Liver (tissue), 9 donors: ENCODE data around the gene POPDC2. TPM values are rescaled to one million over a fixed set of nuclear protein-coding genes. Genes with fewer than 3 reads are reported as not detected.
"Not testable (repeated sequence)": the region's sequence is repeated elsewhere in the genome, so short reads cannot be mapped to it uniquely, and the experiment has no call there.

Source experiments
- DNase-seq: peaks from one replicate; pipeline ENCODE4 v3.0.0-alpha.2; 2017; ENCODE audit warnings: low spot score
- H3K27ac ChIP-seq, 2 donors: one replicate each; pipeline ENCODE4 v1.7.0; 2013; ENCODE audit warnings: inconsistent platforms in 2 of 2, low read length in 2 of 2, control low read depth in 1 of 2, low read depth in 1 of 2, mild to moderate bottlenecking in 1 of 2
- H3K27me3 ChIP-seq, 4 donors: one replicate each; pipeline versions ENCODE4 v1.6.1 to v1.7.0; 2013; ENCODE audit warnings: low read length in 3 of 4, inconsistent platforms in 1 of 4, mild to moderate bottlenecking in 1 of 4, moderate library complexity in 1 of 4; ENCODE audit not compliant: control insufficient read depth in 4 of 4, insufficient read depth in 4 of 4
- H3K36me3 ChIP-seq, 4 donors: one replicate each; pipeline versions ENCODE4 v1.6.1 to v1.7.0; 2013; ENCODE audit warnings: low read length in 3 of 4, mild to moderate bottlenecking in 3 of 4, low read depth in 1 of 4, moderate library complexity in 1 of 4; ENCODE audit not compliant: control insufficient read depth in 4 of 4, insufficient read depth in 3 of 4
- H3K4me1 ChIP-seq, 4 donors: one replicate each; pipeline versions ENCODE4 v1.6.1 to v1.7.0; 2013; ENCODE audit warnings: low read length in 3 of 4, mild to moderate bottlenecking in 3 of 4, moderate library complexity in 1 of 4; ENCODE audit not compliant: control insufficient read depth in 4 of 4, insufficient read depth in 4 of 4
- H3K4me3 ChIP-seq, 3 donors: one replicate each; pipeline versions ENCODE4 v1.6.1 to v1.7.0; 2013; ENCODE audit warnings: low read length in 3 of 3, control low read depth in 1 of 3, low read depth in 1 of 3, mild to moderate bottlenecking in 1 of 3
- H3K9ac ChIP-seq, 2 donors: one replicate each; pipeline ENCODE4 v1.7.0; 2013; ENCODE audit warnings: low read length in 2 of 2, mild to moderate bottlenecking in 2 of 2, moderate library complexity in 2 of 2, control low read depth in 1 of 2, low read depth in 1 of 2
- H3K9me3 ChIP-seq, 4 donors: one replicate each; pipeline versions ENCODE4 v1.6.1 to v1.7.0; 2013; ENCODE audit warnings: low read length in 3 of 4; ENCODE audit not compliant: control insufficient read depth in 4 of 4
- FOXA1 ChIP-seq: IDR thresholded peaks from 2 replicates; pipeline ENCODE4 v1.6.1; 2016; ENCODE audit warnings: antibody characterized with exemption
- FOXA2 ChIP-seq: IDR thresholded peaks from 2 replicates; pipeline ENCODE4 v1.6.1; 2016; ENCODE audit warnings: antibody characterized with exemption
- GABPA ChIP-seq, 2 donors: IDR thresholded peaks in 1 of 2; conservative IDR thresholded peaks in 1 of 2; 2 replicates each; pipeline ENCODE4 v1.6.1; 2016; ENCODE audit warnings: antibody characterized with exemption in 2 of 2, mild to moderate bottlenecking in 1 of 2, moderate library complexity in 1 of 2
- HNF4G ChIP-seq: IDR thresholded peaks from 2 replicates; pipeline ENCODE4 v1.6.1; 2016; ENCODE audit warnings: antibody characterized with exemption
- JUND ChIP-seq, 2 donors: IDR thresholded peaks; 2 replicates each; pipeline ENCODE4 v1.6.1; 2016; ENCODE audit warnings: antibody characterized with exemption in 2 of 2
- TAF1 ChIP-seq: conservative IDR thresholded peaks from 2 replicates; pipeline ENCODE4 v1.6.1; 2016; ENCODE audit warnings: antibody characterized with exemption, mild to moderate bottlenecking
- WGBS: extraction: QIAGEN DNeasy Blood & Tissue Kit; methylation state at CpG from one replicate; pipeline ENCODE4 v1.1.7; 2013; 5-methylcytosine and 5-hydroxymethylcytosine counted together
- polyA plus RNA-seq, 2 donors: library from polyadenylated mRNA; stranded (reverse) in 1 of 2; unstranded in 1 of 2; fragments of 200-250 nt in 1 of 2; fragments of >200 nt in 1 of 2; fragmentation: Nextera tagmentation in 1 of 2; extraction: Ambion mirVana in 1 of 2; gene quantifications; one replicate each; pipeline versions ENCODE4 v1.2.1 to v1.2.3, GENCODE V29; 2013 to 2015
- total RNA-seq, 2 donors: library from RNA; depleted of rRNA; stranded (reverse); fragments of >200 nt; gene quantifications; one replicate each; pipeline ENCODE4 v1.2.3, GENCODE V29; 2014
- TF ChIP-seq, protein P1 (sequence below): fragments of 150-350 bp; IDR thresholded peaks from 2 replicates; pipeline ENCODE4 v1.5.1; 2017; ENCODE audit warnings: improper control_type of control experiment, low read depth, low read length; ENCODE audit not compliant: missing input control
- TF ChIP-seq, protein P2 (sequence below): IDR thresholded peaks from 2 replicates; pipeline ENCODE4 v1.6.1; 2016; ENCODE audit warnings: antibody characterized with exemption, mild to moderate bottlenecking
- TF ChIP-seq, protein P3 (sequence below): IDR thresholded peaks from 2 replicates; pipeline ENCODE4 v1.6.1; 2016; ENCODE audit warnings: antibody characterized with exemption
- donor health status: healthy.
- donor health status: healthy.
- donor health status: healthy.
- donor health status: healthy.
- donor health status: healthy.

Gene POPDC2
- total and polyA plus RNA-seq, 4 donors, result 0.16 to 1.1 (median 0.46) TPM

DNA sequence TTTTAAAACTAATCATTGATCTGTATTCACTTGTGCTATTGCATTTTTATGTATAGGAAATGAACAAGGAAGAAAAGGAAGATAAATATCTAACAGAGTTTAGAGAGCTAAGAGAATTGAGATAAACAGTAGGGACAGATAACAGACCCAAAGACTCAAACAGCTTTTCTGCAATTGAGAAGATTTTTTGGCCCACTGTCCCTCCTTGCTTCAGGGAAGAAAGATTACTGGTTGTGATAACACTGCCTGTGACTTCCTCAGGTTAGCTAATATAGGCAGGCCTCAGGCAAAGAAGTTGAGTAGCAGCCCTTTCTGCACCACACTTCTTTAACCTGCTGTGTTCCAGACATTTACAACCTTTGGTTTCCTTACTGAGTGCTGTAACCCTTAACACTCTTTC is 19.5 kb upstream of the POPDC2 start:
- Histone ChIP-seq H3K27ac (no peak overlapping the region), H3K9me3 (no peaks in the 10 kb centered on the region), H3K9ac (no peak overlapping the region), H3K36me3 (peaks cover 0 to 2% (median 0%) of the 10 kb centered on the region in 4 donors), H3K4me1 (peaks cover 0 to 20% (median 14%) of the 10 kb centered on the region in 4 donors), H3K4me3 (no peak overlapping the region), H3K27me3 (no peaks in the 10 kb centered on the region)
- TF ChIP-seq, protein P1, sequence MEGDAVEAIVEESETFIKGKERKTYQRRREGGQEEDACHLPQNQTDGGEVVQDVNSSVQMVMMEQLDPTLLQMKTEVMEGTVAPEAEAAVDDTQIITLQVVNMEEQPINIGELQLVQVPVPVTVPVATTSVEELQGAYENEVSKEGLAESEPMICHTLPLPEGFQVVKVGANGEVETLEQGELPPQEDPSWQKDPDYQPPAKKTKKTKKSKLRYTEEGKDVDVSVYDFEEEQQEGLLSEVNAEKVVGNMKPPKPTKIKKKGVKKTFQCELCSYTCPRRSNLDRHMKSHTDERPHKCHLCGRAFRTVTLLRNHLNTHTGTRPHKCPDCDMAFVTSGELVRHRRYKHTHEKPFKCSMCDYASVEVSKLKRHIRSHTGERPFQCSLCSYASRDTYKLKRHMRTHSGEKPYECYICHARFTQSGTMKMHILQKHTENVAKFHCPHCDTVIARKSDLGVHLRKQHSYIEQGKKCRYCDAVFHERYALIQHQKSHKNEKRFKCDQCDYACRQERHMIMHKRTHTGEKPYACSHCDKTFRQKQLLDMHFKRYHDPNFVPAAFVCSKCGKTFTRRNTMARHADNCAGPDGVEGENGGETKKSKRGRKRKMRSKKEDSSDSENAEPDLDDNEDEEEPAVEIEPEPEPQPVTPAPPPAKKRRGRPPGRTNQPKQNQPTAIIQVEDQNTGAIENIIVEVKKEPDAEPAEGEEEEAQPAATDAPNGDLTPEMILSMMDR, result no peak
- TF ChIP-seq HNF4G (no peak), FOXA2 (no peak), GABPA (IDR thresholded peaks at IDR 0.05 in 1 of 2, conservative IDR thresholded peaks at IDR 0.05 in 1 of 2) (no peak), FOXA1 (no peak), JUND (IDR thresholded peaks at IDR 0.05) (no peak)
- TF ChIP-seq, protein P2, sequence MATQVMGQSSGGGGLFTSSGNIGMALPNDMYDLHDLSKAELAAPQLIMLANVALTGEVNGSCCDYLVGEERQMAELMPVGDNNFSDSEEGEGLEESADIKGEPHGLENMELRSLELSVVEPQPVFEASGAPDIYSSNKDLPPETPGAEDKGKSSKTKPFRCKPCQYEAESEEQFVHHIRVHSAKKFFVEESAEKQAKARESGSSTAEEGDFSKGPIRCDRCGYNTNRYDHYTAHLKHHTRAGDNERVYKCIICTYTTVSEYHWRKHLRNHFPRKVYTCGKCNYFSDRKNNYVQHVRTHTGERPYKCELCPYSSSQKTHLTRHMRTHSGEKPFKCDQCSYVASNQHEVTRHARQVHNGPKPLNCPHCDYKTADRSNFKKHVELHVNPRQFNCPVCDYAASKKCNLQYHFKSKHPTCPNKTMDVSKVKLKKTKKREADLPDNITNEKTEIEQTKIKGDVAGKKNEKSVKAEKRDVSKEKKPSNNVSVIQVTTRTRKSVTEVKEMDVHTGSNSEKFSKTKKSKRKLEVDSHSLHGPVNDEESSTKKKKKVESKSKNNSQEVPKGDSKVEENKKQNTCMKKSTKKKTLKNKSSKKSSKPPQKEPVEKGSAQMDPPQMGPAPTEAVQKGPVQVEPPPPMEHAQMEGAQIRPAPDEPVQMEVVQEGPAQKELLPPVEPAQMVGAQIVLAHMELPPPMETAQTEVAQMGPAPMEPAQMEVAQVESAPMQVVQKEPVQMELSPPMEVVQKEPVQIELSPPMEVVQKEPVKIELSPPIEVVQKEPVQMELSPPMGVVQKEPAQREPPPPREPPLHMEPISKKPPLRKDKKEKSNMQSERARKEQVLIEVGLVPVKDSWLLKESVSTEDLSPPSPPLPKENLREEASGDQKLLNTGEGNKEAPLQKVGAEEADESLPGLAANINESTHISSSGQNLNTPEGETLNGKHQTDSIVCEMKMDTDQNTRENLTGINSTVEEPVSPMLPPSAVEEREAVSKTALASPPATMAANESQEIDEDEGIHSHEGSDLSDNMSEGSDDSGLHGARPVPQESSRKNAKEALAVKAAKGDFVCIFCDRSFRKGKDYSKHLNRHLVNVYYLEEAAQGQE, result no peak
- TF ChIP-seq, protein P3, sequence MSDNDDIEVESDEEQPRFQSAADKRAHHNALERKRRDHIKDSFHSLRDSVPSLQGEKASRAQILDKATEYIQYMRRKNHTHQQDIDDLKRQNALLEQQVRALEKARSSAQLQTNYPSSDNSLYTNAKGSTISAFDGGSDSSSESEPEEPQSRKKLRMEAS, result no peak
- no peak for DNase-seq

DNA sequence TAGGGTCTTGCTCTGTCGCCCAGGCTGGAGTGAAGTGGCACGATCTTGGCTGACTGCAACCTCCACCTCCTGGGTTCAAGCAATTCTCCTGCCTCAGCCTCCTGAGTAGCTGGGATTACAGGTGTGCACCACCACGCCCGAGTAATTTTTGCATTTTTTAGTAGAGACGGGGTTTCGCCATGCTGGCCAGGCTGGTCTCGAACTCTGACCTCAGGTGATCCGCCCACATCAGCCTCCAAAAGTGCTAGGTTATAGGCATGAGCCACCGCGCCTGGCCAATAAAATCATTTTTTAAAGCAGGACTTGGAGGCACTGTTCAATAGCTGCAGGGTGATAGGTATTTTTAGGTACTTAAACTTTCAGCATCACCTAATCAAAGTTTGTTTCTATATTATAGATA is 17.8 kb upstream of the POPDC2 start:
- not testable (repeated sequence) for H3K27me3 ChIP-seq, DNase-seq, H3K9ac ChIP-seq, H3K4me3 ChIP-seq, H3K9me3 ChIP-seq, H3K27ac ChIP-seq
- Histone ChIP-seq H3K4me1 (peaks cover 0 to 20% (median 14%) of the 10 kb centered on the region in 4 donors), H3K36me3 (peaks cover 5 to 12% (median 8%) of the 10 kb centered on the region in 4 donors)
- WGBS, result 96% methylated on average over 10 of the region's 10 CpGs

DNA sequence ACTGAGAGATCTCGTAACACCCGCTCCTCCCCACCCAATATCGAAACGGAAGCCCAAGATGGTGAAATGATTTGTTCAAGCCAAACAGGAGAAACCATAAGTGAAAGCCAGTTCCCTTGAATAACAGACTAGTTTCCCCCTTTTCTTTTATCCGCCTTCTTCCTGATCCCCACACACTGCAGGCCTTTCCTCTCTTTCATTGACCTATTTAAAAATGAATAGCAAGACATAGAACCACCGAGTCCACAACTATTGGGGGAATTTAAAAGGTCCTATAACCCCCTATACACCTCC is 17.2 kb upstream of the POPDC2 start:
- H3K9me3 ChIP-seq, result no peaks in the 10 kb centered on the region
- no peaks in the 10 kb centered on the region for H3K27me3 ChIP-seq
- H3K4me1 ChIP-seq, result peaks cover 0 to 20% (median 14%) of the 10 kb centered on the region in 4 donors
- peak overlapping the region; percentile 65 to 83 (median 66) for H3K4me3 ChIP-seq
- 6% methylated on average over 6 of the region's 6 CpGs for WGBS
- peak overlapping the region; percentile 93 to 95 for H3K27ac ChIP-seq
- H3K9ac ChIP-seq, result peak overlapping the region; percentile 74 to 77
- peaks cover 5 to 17% (median 12%) of the 10 kb centered on the region in 4 donors for H3K36me3 ChIP-seq
- TF ChIP-seq TAF1 (peak; percentile 5), FOXA2 (no peak)
- no peak for DNase-seq
